OCI-LY7 (cell line): Measurements from ENCODE around the gene SYN1. TPM values are rescaled to one million over a fixed set of nuclear protein-coding genes. Genes with fewer than 3 reads are reported as not detected.

ENCODE experiments used
- microRNA-seq: library from miRNA; unstranded; fragments of <30 nt; microRNA quantifications from one replicate; pipeline ENCODE4 v1.2.0, GENCODE V29; 2022; ENCODE audit warnings: borderline replicate concordance
- small RNA-seq: library from RNA; depleted of rRNA; stranded (forward); fragments of <200 nt; gene quantifications from one replicate; pipeline ENCODE3, GENCODE V24; 2014
- total RNA-seq, 2 experiments: library from RNA; depleted of rRNA in 1 of 2; stranded (reverse); fragments of >200 nt in 1 of 2; shearing (Covaris generic) in 1 of 2; gene quantifications; 2 replicates each; pipeline ENCODE4 v1.2.3, GENCODE V29; 2014 to 2022

The SYN1 gene
- total RNA-seq, 2 experiments from 2014 or later: not detected

Small RNA genes within 50 kb of the gene (microRNA-seq; reads per million reads assigned to microRNA genes)
- not detected for gene MIR4769

Small RNA genes within 50 kb of the gene (small RNA-seq; reads per million reads assigned to genes)
- not detected for gene MIR4769

Other genes starting within 250 kb of the SYN1 start
- 0.62 and 1.0 TPM in 2 replicates for gene ZNF157, start 249.3 kb downstream of the SYN1 start, total RNA-seq (2014; rRNA removed; shearing (Covaris generic))
- 1.4 and 1.7 TPM in 2 replicates for gene ZNF157, start 249.3 kb downstream of the SYN1 start, total RNA-seq (2022)
- 8.4 and 10.7 TPM in 2 replicates for gene ZNF41, start 136.6 kb downstream of the SYN1 start, total RNA-seq (2014; rRNA removed; shearing (Covaris generic))
- 9.7 and 10.7 TPM in 2 replicates for gene ZNF41, start 136.6 kb downstream of the SYN1 start, total RNA-seq (2022)
- 13.2 and 28.9 TPM in 2 replicates for gene ARAF, start 58.7 kb downstream of the SYN1 start, total RNA-seq (2014; rRNA removed; shearing (Covaris generic))
- 52.4 and 58.2 TPM in 2 replicates for gene ARAF, start 58.7 kb downstream of the SYN1 start, total RNA-seq (2022)
- gene TIMP1, start 37.4 kb downstream of the SYN1 start, total RNA-seq (2014; rRNA removed; shearing (Covaris generic)): not detected in 2 replicates
- 0.83 TPM in 1 of 2 replicates, not detected in the other for gene TIMP1, start 37.4 kb downstream of the SYN1 start, total RNA-seq (2022)
- 2.0 and 4.7 TPM in 2 replicates for gene CFP, start 10.1 kb upstream of the SYN1 start, total RNA-seq (2014; rRNA removed; shearing (Covaris generic))
- gene CFP, start 10.1 kb upstream of the SYN1 start, total RNA-seq (2022): 4.1 and 4.2 TPM in 2 replicates
- 23.0 and 23.3 TPM in 2 replicates for gene ELK1, start 30.7 kb upstream of the SYN1 start, total RNA-seq (2014; rRNA removed; shearing (Covaris generic))
- 49.7 and 51.0 TPM in 2 replicates for gene ELK1, start 30.7 kb upstream of the SYN1 start, total RNA-seq (2022)
- gene UXT, start 39.3 kb upstream of the SYN1 start, total RNA-seq (2014; rRNA removed; shearing (Covaris generic)): 250 and 284 TPM in 2 replicates
- 171 and 201 TPM in 2 replicates for gene UXT, start 39.3 kb upstream of the SYN1 start, total RNA-seq (2022)
- gene ZNF81, start 217.0 kb upstream of the SYN1 start, total RNA-seq (2014; rRNA removed; shearing (Covaris generic)): 4.9 and 7.1 TPM in 2 replicates
- 12.3 and 12.8 TPM in 2 replicates for gene ZNF81, start 217.0 kb upstream of the SYN1 start, total RNA-seq (2022)